Measurements from ENCODE around the gene RAB22A.
"Not testable (repeated sequence)": the region's sequence is repeated elsewhere in the genome, so short reads cannot be mapped to it uniquely, and the experiment has no call there.

RAB22A gene

GRCh38 chr20:58352468-58352867, 43.0 kb downstream of the RAB22A start:
- no peak for DNase-seq

GRCh38 chr20:58359441-58359840, 49.9 kb downstream of the RAB22A start:
- no peak for DNase-seq

- no peak for DNase-seq
Observed at GRCh38 chr20:58360936-58361335, 51.4 kb downstream of the RAB22A start.

- no peak for DNase-seq
Observed at GRCh38 chr20:58361481-58362205, 52.1 kb downstream of the RAB22A start.

- no peak for DNase-seq
Observed at GRCh38 chr20:58362206-58362516, 52.6 kb downstream of the RAB22A start.

GRCh38 chr20:58362970-58363369, 53.5 kb downstream of the RAB22A start:
- no peak for DNase-seq

- DNase-seq, result no peak
Observed at GRCh38 chr20:58366866-58367265, 57.4 kb downstream of the RAB22A start.

GRCh38 chr20:58372806-58373205, 63.3 kb downstream of the RAB22A start:
- no peak for DNase-seq

GRCh38 chr20:58373296-58373695, 63.8 kb downstream of the RAB22A start:
- DNase-seq, result not testable (repeated sequence)

GRCh38 chr20:58374027-58374850, 64.7 kb downstream of the RAB22A start:
- DNase-seq, result no peak

- no peak for DNase-seq
Observed at GRCh38 chr20:58374906-58375758, 65.6 kb downstream of the RAB22A start.

GRCh38 chr20:58375759-58376352, 66.3 kb downstream of the RAB22A start:
- no peak for DNase-seq

- no peak for DNase-seq
Observed at GRCh38 chr20:58377017-58377416, 67.5 kb downstream of the RAB22A start.

- no peak for DNase-seq
Observed at GRCh38 chr20:58377766-58378401, 68.4 kb downstream of the RAB22A start.

GRCh38 chr20:58378704-58379103, 69.2 kb downstream of the RAB22A start:
- no peak for DNase-seq

- DNase-seq, result no peak
Observed at GRCh38 chr20:58381627-58382026, 72.1 kb downstream of the RAB22A start.

GRCh38 chr20:58382096-58382495, 72.6 kb downstream of the RAB22A start:
- no peak for DNase-seq

- no peak for DNase-seq
Observed at GRCh38 chr20:58384821-58385220, 75.3 kb downstream of the RAB22A start.

- no peak for DNase-seq
Observed at GRCh38 chr20:58388028-58388601, 78.6 kb downstream of the RAB22A start.

- DNase-seq, result peak; percentile 93
Observed at GRCh38 chr20:58388882-58389323, 79.4 kb downstream of the RAB22A start, which contains the start of gene VAPB. Gene VAPB, plus strand, starts transcription at chr20:58389229. Its CDS starts 231 bp downstream, at chr20:58389460.

GRCh38 chr20:58389324-58389967, 79.9 kb downstream of the RAB22A start:
- no peak for DNase-seq
